Natural killer cell (primary cell): ENCODE measurements around the gene BOC. TPM values are rescaled to one million over a fixed set of nuclear protein-coding genes. Genes with fewer than 3 reads are reported as not detected.

ENCODE experiments used
- ATAC-seq, 3 donors: fragments of 150-1000 bp in 2 of 3; fragments of 200-7000 bp in 1 of 3; cut with Tn5 transposase; 1 replicate in 1 of 3; 2 replicates in 2 of 3; pipeline ENCODE4 v1.10.0; 2021; ENCODE audit warnings: mild to moderate bottlenecking in 2 of 3, moderate library complexity in 2 of 3
- DNase-seq, 2 donors: peaks; one replicate each; pipeline versions ENCODE4 v3.0.0 to v3.0.0-alpha.2; 2013 to 2021; ENCODE audit warnings: mixed read lengths in 1 of 2
- H3K27ac ChIP-seq: one replicate; pipeline ENCODE4 v1.5.1; 2013; ENCODE audit warnings: mild to moderate bottlenecking, low read length
- H3K27me3 ChIP-seq: one replicate; pipeline ENCODE4 v1.6.1; 2013; ENCODE audit warnings: low read length; ENCODE audit not compliant: control insufficient read depth, insufficient read depth
- H3K36me3 ChIP-seq: one replicate; pipeline ENCODE4 v1.6.1; 2013; ENCODE audit warnings: low read length; ENCODE audit not compliant: control insufficient read depth, insufficient read depth
- H3K4me1 ChIP-seq: one replicate; pipeline ENCODE4 v1.6.1; 2013; ENCODE audit warnings: low read length; ENCODE audit not compliant: control insufficient read depth, insufficient read depth
- H3K4me3 ChIP-seq: one replicate; pipeline ENCODE4 v1.5.1; 2013; ENCODE audit warnings: low read length
- H3K9me3 ChIP-seq: one replicate; pipeline ENCODE4 v1.6.1; 2013; ENCODE audit warnings: low read length; ENCODE audit not compliant: control insufficient read depth, insufficient read depth
- H3K27ac Mint-ChIP-seq, 2 donors: one replicate each; pipeline ENCODE4 v1.8.0; 2022; ENCODE audit warnings: mild to moderate bottlenecking in 2 of 2, mixed read lengths in 2 of 2, moderate library complexity in 1 of 2
- H3K27me3 Mint-ChIP-seq, 2 donors: one replicate each; pipeline ENCODE4 v1.8.0; 2022; ENCODE audit warnings: low read depth in 2 of 2, mixed read lengths in 2 of 2
- H3K36me3 Mint-ChIP-seq: one replicate; pipeline ENCODE4 v1.8.0; 2022; ENCODE audit warnings: mixed read lengths
- H3K4me1 Mint-ChIP-seq, 2 donors: one replicate each; pipeline ENCODE4 v1.8.0; 2022; ENCODE audit warnings: mixed read lengths in 2 of 2
- H3K4me3 Mint-ChIP-seq: one replicate; pipeline ENCODE4 v1.8.0; 2022; ENCODE audit warnings: mild to moderate bottlenecking, moderate library complexity, mixed read lengths
- H3K9me3 Mint-ChIP-seq, 2 donors: one replicate each; pipeline ENCODE4 v1.8.0; 2022; ENCODE audit warnings: mixed read lengths in 2 of 2
- CTCF ChIP-seq: fragments of 200-600 bp; IDR thresholded peaks from one replicate; pipeline ENCODE4 v1.8.0; 2022; ENCODE audit warnings: antibody characterized with exemption
- WGBS: methylation state at CpG from one replicate; pipeline ENCODE4 v1.1.7; 2013; ENCODE audit warnings: missing lambda C conversion rate; ENCODE audit not compliant: insufficient coverage; 5-methylcytosine and 5-hydroxymethylcytosine counted together
- intact Hi-C: fragments of 100-400 bp; cut with micrococcal nuclease; formaldehyde crosslinking; loops from one replicate; pipeline ENCODE4 v1.14.2; 2022
- total RNA-seq, 4 donors: library from RNA; stranded (reverse); fragments of 120-200 nt in 1 of 4; gene quantifications; one replicate each; pipeline versions ENCODE4 v1.2.3 to v1.2.4, GENCODE V29; 2013 to 2022

The BOC gene
- total RNA-seq, 3 donors from 2014 or later (not counting 1 experiment from before 2014, with no cell fraction given) = 0.10 TPM; not detected in 2

GRCh38 chr3:113241292-113242095 is 30.1 kb downstream of the BOC start:
- H3K27ac ChIP-seq = no peak overlapping the region
- H3K27me3 Mint-ChIP-seq = peaks cover 15 to 42% of the 10 kb centered on the region in 2 donors
- no peaks in the 10 kb centered on the region for H3K36me3 Mint-ChIP-seq
- no peak overlapping the region for H3K27ac Mint-ChIP-seq
- H3K9me3 Mint-ChIP-seq = no peaks in the 10 kb centered on the region
- intact Hi-C loops = no loop called here
- H3K27me3 ChIP-seq = no peaks in the 10 kb centered on the region
- no peak overlapping the region for H3K4me3 Mint-ChIP-seq
- WGBS = 84% methylated on average over 7 of the region's 7 CpGs
- no peaks in the 10 kb centered on the region for H3K36me3 ChIP-seq
- DNase-seq (no peak), ATAC-seq (no peak)
- no peaks in the 10 kb centered on the region for H3K9me3 ChIP-seq
- H3K4me1 Mint-ChIP-seq = no peaks in the 10 kb centered on the region
- H3K4me3 ChIP-seq = no peak overlapping the region
- no peak for TF ChIP-seq CTCF
- no peaks in the 10 kb centered on the region for H3K4me1 ChIP-seq

DNA sequence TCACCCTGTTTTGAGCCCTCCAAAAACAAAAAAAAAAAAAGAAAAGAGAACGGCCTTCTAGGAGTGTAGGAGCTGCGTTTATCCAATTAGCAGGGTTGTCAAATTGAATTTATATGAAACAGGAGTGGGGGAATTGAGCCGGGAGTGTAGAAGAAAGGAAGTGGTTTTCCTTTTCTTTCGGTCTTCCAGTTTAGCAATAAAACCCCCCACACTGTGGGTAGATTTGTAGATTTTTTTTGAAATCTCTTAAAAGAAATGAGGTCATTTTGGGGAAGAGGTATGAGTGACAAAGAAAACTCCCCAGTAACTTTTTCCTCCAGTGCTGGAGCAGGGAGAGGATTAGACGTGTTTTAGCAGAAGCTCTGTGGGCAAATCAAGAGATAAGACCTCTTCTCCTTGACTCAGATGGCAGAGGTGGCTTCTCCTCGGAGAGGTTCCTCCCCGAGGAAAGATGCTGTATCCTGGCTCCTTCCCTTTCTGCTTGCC is 30.8 kb downstream of the BOC start:
- no peak for TF ChIP-seq CTCF
- Mint-ChIP-seq H3K36me3 (no peaks in the 10 kb centered on the region), H3K27ac (no peak overlapping the region), H3K9me3 (no peaks in the 10 kb centered on the region), H3K4me1 (no peaks in the 10 kb centered on the region), H3K27me3 (peaks cover 20 to 47% of the 10 kb centered on the region in 2 donors), H3K4me3 (no peak overlapping the region)
- intact Hi-C loops = no loop called here
- no peaks in the 10 kb centered on the region for H3K27me3 ChIP-seq
- ATAC-seq = no peak
- no peaks in the 10 kb centered on the region for H3K36me3 ChIP-seq
- no peaks in the 10 kb centered on the region for H3K4me1 ChIP-seq
- no peak overlapping the region for H3K27ac ChIP-seq
- no peaks in the 10 kb centered on the region for H3K9me3 ChIP-seq
- DNase-seq = no peak
- no peak overlapping the region for H3K4me3 ChIP-seq
- 26% methylated on average over 5 of the region's 7 CpGs for WGBS

DNA sequence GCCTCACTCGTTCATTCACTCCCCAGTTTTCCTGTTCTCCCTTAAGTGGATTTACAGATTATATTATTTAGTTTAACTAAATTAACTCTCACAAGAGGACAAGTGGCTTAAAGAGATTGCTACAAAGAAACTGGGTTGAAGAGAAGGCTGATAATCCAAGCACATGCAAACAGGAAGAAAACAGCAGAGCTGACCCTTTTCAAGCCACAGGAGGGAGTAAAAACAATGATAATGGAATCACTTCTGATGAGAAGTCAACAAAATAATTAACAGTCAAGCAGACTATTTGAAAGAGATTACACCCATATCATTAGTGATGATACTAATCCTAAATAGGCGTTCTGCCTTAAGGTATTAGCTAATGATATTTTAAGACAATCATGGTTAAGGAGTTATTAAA is 31.7 kb downstream of the BOC start:
- H3K4me1 ChIP-seq = no peaks in the 10 kb centered on the region
- H3K27ac ChIP-seq = no peak overlapping the region
- DNase-seq = no peak
- intact Hi-C loops = no loop called here
- no peak overlapping the region for H3K4me3 ChIP-seq
- no peak for ATAC-seq
- peaks cover 14 to 44% of the 10 kb centered on the region in 2 donors for H3K27me3 Mint-ChIP-seq
- no peaks in the 10 kb centered on the region for H3K36me3 ChIP-seq
- H3K9me3 ChIP-seq = no peaks in the 10 kb centered on the region
- H3K9me3 Mint-ChIP-seq = no peaks in the 10 kb centered on the region
- WGBS = no CpG with 5 or more reads among the region's 2 CpGs
- no peak for TF ChIP-seq CTCF
- no peaks in the 10 kb centered on the region for H3K36me3 Mint-ChIP-seq
- H3K27ac Mint-ChIP-seq = no peak overlapping the region
- H3K4me1 Mint-ChIP-seq = no peaks in the 10 kb centered on the region
- H3K4me3 Mint-ChIP-seq = no peak overlapping the region
- H3K27me3 ChIP-seq = no peaks in the 10 kb centered on the region
